Measurements from ENCODE around the gene AMPH.

Gene AMPH

DNA sequence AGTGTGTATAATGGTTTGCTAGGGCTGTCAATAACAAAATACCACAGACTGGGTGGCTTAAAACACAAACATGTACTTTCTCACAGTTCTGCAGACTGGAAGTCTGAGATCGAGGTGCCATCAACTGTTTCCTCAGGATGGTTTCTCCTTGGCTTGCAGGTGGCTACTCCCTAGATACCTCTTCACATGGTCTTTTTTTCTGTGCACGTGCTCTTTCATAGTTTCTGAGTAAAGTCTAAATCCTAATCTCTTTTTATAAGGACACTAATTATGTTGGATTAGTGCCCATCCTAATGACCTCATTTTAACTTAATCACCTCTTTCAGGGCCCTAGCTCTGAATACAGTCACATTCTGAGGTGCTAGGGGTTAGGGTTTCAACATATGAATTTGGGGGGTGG is 65.9 kb downstream of the AMPH start:
- H3K4me3 ChIP-seq (replicated peaks in 1 of 2; ENCODE audit: low read depth in 2 of 2, low read length in 2 of 2), result no peak overlapping the region
- DNase-seq (ENCODE audit: low read depth in 2 of 2), result no peak
- TF ChIP-seq, protein P1, sequence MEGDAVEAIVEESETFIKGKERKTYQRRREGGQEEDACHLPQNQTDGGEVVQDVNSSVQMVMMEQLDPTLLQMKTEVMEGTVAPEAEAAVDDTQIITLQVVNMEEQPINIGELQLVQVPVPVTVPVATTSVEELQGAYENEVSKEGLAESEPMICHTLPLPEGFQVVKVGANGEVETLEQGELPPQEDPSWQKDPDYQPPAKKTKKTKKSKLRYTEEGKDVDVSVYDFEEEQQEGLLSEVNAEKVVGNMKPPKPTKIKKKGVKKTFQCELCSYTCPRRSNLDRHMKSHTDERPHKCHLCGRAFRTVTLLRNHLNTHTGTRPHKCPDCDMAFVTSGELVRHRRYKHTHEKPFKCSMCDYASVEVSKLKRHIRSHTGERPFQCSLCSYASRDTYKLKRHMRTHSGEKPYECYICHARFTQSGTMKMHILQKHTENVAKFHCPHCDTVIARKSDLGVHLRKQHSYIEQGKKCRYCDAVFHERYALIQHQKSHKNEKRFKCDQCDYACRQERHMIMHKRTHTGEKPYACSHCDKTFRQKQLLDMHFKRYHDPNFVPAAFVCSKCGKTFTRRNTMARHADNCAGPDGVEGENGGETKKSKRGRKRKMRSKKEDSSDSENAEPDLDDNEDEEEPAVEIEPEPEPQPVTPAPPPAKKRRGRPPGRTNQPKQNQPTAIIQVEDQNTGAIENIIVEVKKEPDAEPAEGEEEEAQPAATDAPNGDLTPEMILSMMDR (IDR thresholded peaks at IDR 0.05; ENCODE audit: low read depth, low read length), result no peak

DNA sequence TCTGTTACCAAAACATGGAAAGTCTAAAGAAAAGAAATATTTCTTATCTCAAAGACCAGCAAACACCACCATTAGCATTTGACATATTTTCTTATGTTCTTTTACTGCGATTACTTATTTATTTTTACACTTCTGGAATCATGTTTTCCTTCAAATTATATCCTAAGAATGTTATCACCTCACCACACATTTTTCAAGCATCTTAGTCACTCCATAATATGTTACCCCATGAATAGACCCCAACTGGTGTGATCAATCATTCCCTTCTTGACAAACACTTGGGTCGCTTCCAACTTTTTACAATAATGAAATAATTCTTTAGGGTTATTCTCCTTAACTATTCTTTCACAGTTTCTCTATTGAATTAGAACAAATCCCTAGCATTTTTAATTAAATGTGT is 67.4 kb downstream of the AMPH start:
- H3K4me3 ChIP-seq (replicated peaks in 1 of 2; ENCODE audit: low read depth in 2 of 2, low read length in 2 of 2), result no peak overlapping the region
- TF ChIP-seq, protein P1 (IDR thresholded peaks at IDR 0.05; ENCODE audit: low read depth, low read length), result no peak
- DNase-seq (ENCODE audit: low read depth in 2 of 2), result no peak

DNA sequence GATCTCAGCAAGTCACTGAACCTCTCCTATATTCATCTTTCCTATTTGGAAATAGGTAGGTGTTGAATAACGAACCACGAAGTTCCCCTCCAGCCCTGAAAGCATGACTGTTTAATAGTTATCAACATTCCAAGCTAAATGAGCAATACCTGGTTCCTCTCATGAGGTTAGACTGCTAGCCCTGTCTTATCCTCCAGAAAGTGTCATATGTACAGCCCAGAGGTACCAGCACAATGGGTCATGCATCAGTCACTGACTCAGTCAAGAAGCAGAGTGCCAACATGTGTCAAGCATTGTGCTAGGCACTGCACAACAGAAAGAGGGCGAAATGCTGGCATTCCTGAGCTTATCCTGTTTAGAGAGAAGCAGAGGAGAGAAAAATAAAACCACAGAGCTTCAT is 70.0 kb downstream of the AMPH start:
- no peak for DNase-seq (ENCODE audit: low read depth in 2 of 2)
- no peak overlapping the region for H3K4me3 ChIP-seq (replicated peaks in 1 of 2; ENCODE audit: low read depth in 2 of 2, low read length in 2 of 2)
- TF ChIP-seq, protein P1 (IDR thresholded peaks at IDR 0.05; ENCODE audit: low read depth, low read length), result no peak

DNA sequence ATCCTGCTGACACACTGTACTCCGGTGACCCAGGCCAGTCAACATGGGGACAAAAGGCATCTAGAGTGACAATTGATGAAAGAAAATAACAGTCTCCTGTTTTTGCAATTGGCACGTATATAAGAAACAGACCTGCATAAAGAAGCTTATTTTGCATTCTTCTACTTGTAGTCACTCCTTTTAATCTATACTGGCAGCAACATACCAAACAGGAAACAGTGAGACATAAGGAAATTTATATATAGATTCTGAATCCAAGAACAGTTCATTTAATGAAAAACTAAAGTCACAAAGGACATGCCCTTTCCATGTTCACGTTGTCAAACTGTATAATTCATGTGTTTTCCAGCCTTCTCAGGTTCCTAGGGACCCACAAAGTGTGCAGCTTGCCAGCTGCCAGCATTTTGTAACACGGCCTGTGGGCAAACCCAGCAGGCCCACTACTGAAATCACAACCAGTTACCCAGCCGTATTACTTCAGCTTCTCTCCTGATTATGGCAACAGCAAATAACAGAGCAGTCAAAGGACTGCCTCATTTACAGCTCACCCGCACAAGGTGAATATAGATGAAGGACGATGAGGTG is 72.3 kb downstream of the AMPH start:
- H3K4me3 ChIP-seq (replicated peaks in 1 of 2; ENCODE audit: low read depth in 2 of 2, low read length in 2 of 2), result no peak overlapping the region
- no peak for DNase-seq (ENCODE audit: low read depth in 2 of 2)
- TF ChIP-seq, protein P1 (IDR thresholded peaks at IDR 0.05; ENCODE audit: low read depth, low read length), result no peak

DNA sequence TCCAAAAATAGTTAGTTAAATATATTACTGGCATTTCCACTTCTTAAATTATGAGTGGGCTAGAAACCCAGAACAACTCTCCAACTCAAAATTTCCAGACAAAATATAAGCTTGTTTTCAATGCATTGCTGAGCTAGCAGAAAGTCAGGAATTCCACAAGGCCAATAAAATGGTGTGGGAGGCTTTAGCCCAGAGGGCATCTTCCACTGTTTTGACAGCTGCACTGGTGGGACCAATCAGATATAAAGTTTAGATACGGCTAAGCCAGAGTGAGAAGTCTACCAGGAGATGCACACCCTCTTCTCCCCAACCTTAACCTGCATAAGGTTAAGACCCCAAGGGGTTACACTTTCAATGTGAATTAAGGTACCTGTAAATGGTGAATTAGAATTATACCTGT is 76.6 kb downstream of the AMPH start:
- TF ChIP-seq, protein P1 (IDR thresholded peaks at IDR 0.05; ENCODE audit: low read depth, low read length), result no peak
- no peak overlapping the region for H3K4me3 ChIP-seq (replicated peaks in 1 of 2; ENCODE audit: low read depth in 2 of 2, low read length in 2 of 2)
- DNase-seq (ENCODE audit: low read depth in 2 of 2), result no peak

DNA sequence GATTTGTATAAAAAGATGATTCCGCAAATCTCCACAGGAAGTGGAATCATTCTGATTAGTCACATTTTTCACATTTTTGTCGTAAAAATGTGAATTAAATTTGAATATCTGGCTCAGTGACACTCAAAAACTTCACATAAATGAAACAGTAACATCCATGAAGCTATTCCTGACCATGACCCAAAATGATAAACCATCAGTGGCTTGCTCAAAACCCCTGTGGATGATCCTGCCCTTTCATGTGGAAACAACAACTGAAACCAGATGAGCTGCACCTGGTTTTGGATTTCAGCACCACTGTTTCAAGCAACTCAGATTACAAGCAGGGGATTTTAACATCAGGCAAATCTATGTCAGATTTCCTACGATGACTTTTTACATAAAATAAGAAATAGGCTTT is 80.3 kb downstream of the AMPH start:
- no peak overlapping the region for H3K4me3 ChIP-seq (replicated peaks in 1 of 2; ENCODE audit: low read depth in 2 of 2, low read length in 2 of 2)
- no peak for DNase-seq (ENCODE audit: low read depth in 2 of 2)
- TF ChIP-seq, protein P1 (IDR thresholded peaks at IDR 0.05; ENCODE audit: low read depth, low read length), result no peak

DNA sequence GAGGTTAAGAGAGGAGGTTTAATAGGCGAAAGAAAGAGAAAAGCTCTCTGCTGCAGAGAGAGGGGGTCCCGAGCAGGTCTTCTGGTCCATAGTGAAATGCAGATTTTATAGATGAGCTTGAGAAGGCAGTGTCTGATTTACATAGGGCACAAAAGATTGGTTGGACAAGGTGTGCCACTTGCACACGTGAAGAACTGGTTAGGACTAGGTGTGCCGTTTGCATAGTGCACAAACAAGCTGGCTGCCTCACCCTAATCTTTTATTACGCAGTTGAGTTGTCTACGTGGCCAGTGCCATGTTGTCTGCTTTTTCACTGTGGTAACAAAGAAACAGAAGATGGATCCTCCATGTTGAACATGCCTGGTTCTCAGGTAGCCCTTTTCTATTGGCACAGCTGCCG is 82.6 kb downstream of the AMPH start:
- TF ChIP-seq, protein P1 (IDR thresholded peaks at IDR 0.05; ENCODE audit: low read depth, low read length), result no peak
- H3K4me3 ChIP-seq (replicated peaks in 1 of 2; ENCODE audit: low read depth in 2 of 2, low read length in 2 of 2), result no peak overlapping the region
- no peak for DNase-seq (ENCODE audit: low read depth in 2 of 2)
